GM19238 (cell line): ENCODE data around the gene C20orf204.

Experiments
- DNase-seq: peaks from one replicate; pipeline ENCODE4 v3.0.0; 2011; ENCODE audit warnings: low spot score; ENCODE audit not compliant: insufficient read length

The C20orf204 gene

DNA sequence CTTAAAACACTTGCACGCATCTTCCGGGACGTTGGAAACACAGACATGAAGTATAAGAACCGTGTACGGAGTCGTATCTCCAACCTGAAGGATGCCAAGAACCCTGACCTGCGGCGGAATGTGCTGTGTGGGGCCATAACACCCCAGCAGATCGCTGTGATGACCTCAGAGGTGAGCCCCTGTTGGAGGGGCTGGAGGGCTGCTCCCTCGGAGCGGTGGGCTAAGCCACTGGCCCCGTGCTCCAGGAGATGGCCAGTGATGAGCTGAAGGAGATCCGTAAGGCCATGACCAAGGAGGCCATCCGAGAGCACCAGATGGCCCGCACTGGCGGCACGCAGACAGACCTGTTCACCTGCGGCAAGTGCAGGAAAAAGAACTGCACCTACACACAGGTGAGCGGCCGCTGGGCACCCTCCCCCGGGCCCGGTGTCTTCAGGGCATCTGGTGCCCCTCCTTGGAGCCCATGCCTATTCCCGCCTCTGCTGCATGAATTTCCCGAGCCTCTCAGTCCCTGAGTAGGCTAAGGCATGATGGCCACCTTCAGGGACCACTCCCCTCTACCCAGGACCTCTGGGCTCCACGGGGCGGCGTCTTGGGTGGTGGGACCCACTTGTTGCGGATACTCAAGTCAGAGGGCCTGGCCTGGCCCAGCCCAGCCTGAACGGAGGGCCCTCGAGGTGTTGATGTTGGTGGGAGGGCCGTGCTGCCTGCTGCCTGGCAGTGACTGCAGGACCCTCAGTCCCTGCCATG is 34.4 kb downstream of the C20orf204 start:
- DNase-seq: no peak

DNA sequence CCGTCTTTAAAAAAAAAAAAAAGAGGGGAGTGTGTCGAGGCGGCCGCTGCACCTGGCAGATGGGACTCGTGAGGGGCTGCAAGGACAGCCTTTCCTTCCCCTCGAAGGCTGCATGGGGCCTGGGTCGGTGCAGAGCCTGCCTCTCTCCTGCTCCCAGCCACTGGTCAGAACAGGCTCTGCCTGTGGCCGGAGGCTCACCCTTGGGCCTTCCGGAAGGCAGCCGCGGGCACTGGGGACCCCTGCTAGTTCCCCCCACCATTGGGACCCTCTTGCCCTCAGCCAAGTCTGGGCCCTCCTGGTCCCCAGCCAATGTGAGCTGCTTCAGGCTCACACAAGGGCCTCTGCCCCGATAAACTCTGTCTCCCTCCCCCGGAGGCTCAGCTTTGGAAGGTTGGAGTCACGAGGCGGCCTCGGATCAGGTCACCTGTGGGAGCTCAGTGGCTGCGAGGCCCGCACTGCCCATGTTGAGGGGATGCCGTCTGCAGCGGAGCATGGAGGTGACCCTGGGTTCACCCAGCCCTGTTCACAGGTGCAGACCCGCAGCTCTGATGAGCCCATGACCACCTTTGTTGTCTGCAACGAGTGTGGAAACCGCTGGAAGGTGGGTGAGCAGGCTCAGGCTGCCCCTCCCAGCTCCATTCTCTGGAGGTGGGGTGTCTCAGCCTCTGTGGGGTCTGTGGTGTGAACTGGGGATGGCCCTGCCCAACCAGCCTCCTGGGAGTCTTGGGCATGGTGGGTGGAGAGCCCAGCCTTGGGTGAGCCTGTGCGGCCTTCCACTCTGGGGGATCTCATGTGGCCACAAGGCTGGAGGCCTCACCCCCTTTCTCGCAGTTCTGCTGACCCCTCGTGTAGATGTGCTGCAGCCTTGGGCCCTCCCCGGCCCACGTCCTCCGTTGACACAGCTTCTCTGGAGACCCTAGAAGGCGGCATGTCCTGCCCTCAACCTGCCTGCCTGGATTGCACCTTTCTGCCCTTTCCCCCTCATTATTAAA is 35.7 kb downstream of the C20orf204 start:
- no peak for DNase-seq

DNA sequence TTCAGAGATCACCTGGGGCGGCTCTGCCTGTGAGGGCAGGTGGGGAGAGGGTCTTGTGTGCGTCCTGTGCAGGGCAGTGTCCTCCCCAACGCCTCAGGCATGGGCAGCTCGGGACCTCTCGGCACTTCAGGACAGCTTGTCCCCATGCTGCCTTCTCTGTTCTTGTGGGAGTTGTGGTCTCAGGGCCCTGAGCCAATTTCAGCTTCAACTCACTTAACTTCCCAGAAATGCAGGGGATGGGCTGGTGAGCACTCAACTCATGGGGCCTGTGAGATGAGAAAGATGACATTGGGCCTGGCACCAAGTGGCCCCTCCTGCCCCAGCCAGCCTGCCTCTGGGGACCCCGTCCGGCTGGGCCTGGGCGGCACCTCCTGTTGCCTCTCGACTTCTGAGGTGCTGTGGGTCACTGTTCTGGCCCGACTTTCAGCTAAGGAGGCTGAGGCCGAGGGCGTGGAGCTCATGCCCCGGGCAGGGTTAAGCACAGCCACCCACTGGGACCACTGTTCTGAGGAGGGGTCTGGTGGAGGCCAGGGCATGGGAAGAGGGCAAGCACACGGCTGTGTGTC is 36.6 kb downstream of the C20orf204 start:
- DNase-seq: no peak

DNA sequence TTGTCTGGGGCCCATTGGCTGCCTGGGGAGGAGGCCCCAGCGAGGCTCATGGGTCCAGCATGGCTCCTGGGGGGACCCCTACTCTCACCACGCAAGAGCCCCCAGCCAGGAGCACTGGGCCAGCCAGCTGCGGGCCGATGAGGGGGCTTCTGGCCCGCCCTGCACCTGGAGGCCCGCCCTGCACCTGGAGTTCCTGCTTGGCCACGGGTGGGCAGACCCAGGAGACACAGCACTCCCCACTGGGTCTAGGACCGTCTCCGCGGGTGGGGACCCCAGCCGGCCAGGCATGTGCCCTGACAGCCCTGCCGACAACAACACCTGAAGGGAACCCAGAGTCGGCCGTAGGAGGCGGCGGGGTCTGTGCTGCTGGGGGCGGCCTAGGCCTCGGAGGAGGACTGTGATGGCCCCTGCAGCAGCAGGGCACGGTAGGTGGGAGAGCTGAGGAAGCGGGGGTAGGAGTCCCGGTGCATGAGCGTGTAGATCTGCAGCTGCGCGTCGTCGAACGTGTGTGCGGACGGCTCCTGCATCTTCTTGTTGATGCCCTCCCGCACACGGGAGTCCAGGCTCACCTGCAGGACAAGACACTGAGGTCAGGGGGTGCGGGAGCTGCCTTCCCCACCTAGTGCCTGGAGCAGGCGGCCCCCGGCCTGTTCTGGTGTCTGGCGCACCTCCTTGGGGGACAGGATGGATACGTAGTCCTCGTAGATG is 37.6 kb downstream of the C20orf204 start:
- no peak for DNase-seq

DNA sequence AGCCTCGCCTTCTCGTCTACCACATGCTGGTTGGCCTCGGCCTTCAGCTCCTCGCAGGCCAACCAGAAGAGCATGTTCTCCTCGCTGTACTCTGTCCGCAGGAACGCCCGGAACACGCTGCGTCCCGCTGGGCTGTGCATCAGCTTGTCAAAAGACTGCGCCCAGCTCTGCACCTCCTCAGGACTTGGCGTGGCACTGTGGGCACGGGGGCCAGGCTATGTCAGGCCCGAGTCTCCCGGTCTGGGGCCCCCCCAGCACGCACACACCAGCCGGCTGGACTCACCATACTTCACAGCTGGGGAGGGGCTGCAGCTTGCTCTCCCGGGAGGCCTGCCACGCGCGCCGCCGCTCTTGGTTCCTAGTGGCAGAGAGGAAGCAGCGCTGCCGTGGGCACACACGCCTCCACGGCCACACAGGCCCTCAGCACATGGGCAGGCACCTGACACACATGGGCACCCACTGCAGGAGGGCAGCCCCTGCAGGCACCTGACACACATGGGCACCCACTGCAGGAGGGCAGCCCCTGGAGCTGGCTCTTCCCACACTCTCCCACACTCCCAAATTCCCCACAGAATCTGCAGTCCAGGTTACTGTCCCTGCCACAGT is 38.3 kb downstream of the C20orf204 start:
- no peak for DNase-seq

DNA sequence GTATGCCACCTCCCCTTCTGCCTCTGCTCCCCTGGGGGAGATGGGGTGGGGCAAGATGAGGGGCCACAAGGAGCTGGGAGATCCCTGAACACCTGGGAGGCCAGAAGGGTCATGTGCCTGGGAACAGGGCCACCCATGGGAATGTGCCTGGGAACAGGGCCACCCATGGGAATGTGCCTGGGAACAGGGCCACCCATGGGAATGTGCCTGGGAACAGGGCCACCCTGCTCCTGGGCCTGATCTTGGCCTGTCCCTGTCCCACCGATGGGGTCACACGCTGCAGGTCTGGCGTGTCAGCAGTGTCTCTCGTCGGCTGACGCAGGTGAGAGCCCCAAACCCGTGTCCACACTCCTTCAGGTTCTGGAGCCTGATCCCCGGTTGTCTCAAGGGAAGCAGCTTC is 39.0 kb downstream of the C20orf204 start:
- DNase-seq: no peak

DNA sequence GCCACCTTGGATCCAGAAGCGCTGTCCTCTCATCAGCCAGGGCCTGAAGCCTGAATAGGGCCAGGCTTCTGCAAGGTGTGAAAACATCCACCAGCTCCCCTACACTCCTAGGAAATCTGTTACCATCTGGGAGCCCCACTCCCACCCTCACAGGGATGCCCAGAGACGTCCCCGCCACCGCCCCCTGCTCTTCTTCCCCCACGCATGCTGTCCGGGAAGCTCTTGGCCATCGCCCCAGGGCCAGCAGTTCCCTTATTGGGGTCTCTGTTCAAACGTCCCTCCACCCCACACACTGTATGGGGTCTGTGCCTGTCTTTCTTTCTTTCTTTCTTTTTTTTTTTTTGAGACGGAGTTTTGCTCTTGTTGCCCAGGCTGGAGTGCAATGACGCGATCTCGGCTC is 39.6 kb downstream of the C20orf204 start:
- DNase-seq: no peak

DNA sequence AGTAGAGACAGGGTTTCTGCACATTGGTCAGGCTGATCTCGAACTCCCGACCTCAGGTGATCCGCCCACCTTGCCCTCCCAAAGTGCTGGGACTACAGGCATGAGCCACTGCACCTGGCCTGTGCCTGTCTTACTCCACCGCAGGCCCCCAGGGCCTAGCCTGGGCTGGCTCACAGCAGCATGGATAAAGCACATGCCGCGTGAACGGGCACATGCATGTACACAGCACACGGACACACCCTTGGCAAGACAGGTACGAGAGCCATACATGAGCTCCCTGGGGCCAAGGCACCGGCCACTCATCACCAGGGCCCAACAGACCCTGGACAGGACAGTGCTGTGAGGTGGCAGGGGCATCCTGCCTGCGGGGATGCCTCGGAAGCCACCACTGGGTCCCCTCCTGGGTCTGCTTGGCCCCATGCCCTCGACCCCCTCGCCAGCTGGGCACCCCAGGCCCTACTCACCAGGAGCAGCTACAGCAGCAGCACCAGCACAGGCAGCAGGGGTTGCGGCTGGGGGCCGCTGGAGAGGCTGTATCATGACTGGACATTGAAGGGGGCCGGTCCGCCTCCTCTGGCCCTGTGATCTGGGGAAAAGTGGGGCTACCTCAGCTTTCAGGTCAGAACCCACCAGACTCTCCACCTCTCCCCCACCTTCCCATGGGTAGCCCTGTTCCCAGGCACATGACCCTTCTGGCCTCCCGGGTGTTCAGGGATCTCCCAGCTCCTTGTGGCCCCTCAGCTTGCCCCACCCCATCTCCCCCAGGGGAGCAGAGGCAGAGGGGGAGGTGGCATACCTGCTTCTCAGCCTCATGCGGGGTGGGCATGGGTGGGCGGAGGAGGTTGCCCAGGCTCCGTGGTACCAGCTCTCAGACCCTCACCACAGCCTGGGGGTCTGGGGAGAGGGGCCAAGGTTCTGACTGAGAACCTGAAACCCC is 40.3 kb downstream of the C20orf204 start:
- no peak for DNase-seq

DNA sequence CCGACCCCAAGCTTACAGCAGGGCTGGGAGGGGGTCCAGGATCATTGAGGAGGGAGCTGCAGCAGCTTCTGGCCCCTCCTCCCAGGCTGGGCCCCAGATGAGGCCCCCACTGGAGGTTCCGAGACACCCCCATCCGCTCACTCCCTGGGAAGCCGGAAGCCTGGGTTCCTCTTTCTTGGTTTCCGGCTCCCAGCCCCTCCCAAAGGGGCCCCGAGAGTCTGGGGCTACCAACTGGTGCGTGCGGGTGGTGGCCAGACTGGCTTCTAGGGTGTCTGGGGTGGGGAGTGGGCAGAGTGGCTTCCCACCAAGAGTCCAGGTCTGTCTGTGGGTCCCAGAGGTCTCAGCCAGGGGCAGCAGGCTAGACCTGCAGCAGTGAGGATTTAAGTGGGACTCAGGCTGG is 41.1 kb downstream of the C20orf204 start:
- DNase-seq: no peak

DNA sequence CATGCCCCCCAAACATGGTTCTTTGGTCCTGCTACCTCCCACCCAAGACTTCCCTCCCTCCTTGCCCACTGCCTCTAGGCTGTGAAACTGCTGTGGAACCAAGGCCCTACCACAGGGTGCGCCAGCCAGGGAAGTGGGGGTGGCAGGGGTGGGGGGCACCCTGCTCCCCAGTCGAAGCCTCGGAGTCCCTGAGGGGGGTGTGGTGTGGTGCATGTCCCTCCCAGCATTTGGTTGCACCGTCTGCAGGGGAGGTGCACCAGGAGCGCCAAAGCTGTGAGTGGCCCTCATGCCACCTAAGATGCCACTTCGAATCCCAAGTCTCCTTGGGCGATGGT is 41.5 kb downstream of the C20orf204 start:
- DNase-seq: no peak

DNA sequence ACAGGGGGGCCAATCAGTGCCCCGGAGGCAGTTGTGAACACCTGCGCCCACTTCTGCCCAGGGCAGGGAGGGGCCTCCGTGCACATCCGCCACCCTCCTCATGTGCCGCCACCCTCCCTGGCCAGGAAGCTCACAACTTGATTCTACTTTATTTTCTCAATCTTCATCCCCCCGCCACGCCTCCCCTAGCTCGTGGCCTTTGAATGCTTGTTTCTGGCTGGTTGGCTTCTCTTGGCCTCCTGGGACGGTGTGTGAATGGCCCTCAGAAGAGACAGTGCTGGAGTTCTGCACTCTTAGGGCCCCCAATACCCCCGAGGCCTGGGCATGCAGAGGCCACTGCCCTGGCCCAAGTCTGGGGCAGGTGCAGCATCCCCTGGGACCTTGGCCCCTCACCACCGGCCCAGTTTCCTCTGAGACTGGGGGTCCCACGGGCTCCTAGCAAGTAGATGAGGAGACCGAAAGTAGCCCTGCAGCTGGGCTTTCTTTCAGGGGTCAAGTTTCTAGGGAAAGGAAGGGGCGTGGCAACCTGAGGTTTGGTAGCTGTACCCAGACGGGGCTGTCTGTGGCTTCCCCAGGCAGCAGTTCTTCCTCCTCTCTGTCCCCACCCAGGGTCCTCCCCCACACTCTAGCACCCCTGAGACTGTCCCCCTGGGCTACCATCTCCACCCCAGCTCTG is 42.0 kb downstream of the C20orf204 start:
- DNase-seq: no peak

DNA sequence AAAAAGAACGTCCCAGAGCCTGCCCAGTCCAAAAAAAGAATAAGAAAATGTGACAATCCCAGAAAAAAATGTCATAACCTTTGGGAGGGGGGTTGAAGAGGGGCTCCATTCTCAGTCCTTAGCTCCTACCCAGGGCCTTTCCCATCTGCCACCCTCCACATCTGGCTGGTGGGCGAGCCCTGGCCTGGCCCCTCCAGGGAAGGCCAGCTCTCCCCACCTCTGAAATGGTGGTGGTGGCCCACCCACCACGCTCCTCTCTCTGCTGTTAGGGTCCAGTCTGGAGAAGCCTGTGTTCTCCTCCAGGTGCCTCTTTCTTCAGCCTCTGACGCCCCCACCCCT is 42.9 kb downstream of the C20orf204 start:
- no peak for DNase-seq

DNA sequence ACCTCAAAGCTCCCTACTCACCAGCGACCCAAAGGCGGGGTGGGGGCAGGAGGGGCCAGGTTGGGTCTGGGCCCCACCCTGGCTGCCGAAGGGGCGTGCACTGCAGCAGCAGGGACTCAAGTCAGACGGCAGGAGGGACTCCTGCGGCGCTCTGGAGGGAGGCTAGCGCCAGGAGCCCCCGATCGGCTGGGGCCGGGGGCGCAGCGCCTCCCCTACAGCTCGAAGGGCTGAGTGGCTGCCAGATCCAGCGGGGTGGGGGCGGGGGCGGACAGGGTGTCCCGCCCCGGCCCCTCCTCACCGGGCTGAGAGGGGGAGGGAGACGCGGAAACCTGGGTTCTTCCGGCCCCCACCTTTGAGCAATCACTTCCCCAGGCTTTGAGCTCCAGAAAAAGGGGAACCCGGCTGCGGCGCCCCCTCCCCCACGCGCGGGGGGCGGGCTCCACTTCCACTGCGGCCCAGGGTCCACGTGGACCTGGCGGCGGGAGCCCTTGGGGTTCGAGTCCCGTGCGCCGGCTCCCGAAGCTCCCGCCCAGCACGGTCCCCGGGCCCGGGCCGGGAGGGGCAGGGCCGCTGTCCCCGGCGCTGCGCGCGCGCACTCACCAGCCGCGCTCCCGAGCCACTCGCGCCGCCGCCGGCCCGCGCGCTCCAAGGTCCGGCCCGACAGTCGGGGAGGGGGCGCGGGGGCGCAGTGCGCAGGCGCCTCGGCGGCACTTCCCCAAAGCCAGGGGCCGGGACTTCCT is 43.5 kb downstream of the C20orf204 start, which contains the start of gene RGS19:
RGS19 (minus strand) TSS at position 246 of the 740 bp plus-strand sequence. CDS start 2,632 bp downstream, outside the sequence.
- DNase-seq: peak; percentile 87

DNA sequence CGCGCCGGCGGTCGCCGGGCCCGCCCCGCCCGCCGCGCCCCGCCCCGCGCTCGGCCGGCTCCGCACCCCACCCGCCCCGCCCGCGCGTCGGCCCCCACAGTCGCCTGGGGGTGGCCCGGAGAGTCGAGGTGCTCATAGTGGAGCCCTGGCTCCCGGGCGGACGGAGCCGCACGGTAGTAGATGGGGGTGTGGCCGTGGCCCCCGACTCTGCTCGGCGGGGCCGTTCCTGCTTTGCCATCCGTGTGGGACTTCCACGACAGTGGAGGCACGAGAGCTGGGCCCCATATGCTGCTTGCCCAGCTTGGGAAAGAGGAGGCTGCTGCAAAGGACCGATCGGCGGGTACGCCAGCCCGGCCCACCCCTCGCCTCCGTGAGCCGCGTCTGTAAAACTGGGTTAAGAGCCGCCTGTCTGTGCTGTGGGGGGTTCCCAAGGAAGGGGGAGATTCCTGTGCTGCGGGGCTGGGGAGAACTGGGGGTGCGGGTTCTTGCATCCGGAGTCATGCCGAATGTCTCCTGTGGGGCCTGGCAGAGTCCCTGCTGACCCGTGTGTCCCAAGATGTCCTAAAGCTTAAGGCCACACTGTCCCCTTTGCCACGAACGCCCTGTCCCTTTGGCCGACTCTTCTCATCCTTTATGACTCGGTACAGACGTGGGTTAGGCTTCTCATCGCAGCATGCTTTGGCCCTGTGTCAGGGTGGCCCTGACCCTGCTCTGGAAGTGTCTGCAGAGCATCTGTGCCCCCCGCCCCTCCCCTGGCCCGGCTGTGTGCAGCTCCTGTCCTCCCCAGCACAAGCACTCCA is 44.2 kb downstream of the C20orf204 start, which contains the start of gene OPRL1:
OPRL1 (plus strand) TSS at position 70 of the 800 bp plus-strand sequence. CDS start 12,639 bp downstream, outside the sequence.
- DNase-seq: no peak

DNA sequence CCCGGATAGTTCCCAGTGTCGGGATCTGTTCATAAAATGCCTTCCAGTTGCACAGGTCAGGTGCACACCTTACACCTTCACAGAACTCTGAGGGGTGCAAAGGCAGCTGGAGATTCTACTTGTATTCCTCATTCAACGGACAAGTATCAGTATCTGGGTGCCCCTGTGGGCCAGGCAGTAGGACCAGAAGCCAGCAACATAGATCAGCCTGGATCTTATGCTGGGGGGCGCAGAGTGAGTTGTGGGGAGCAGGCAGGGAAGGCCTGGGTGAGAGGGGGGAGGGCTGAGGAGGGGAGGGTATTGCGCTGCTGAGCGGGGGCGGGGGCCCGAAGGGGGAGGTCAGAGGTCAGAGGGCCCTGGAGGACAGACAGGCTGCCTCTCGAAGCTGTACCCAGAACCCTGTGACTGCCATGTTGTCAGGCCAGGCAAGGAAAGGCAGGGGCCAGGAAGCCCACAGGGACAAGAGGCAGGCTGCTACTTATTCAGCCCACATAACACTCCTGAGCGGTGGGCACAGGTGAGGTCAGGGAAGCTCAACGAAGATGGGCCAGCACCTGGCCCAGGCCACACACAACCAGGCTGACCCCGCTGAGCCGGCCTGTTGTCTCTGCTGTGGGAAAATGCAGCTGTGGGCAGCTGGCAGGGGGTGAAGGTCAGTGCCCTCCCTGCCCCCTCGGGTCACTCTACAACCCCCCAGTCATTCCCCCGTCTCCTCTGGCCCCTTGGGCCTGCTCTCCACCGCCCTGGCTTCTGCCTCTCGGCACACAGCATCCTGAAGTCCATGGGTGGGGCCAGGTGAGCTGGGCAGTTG is 45.0 kb downstream of the C20orf204 start:
- no peak for DNase-seq

DNA sequence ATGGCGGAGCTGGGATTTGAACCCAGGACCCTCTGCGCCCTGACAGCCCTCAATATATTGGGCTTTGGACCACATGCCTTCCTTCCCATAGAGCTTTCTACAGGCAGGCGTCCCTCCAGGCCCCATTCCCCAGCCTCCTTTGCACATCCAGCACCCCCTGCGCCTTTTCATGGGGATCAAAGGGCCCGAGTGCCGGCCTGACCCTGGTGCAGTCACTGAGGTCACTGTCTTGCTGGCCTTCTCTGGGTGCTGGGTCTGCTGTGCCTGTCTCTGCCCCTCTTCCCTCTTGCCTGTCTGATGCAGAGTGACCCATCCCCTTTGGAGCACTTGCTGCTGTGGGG is 45.6 kb downstream of the C20orf204 start:
- no peak for DNase-seq

DNA sequence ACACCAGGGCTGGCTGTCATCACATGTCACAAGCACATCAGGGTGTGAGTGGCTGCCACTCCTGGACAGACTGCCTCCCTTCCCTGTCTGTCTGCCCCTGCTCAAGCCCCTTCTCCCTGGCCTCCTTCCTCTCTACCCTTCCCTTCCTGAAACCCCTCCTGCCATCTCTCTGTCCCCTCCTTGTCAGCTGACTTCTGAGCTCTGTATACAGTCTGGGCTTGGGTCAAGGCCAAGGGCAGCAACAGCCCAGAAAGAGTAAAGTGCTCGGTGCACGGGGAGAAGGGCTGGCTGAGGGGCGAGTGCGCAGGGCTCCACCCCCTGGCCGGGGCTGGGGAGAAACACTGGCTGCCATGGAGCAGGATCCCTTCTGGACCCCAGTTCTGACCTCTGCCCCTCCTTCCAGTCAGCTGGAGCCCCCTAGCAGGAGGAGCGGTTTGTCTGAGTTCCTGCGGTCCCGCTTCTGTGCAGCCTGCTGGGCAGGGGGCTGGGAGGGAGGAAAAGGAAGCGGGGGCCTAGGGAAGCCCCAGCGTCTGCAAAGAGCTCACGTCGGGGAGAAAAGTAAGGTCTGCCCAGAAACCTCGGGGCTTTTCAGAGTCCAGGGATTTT is 46.2 kb downstream of the C20orf204 start:
- no peak for DNase-seq
